C4-2B (cell line): Measurements from ENCODE around the gene DVL2.

Source experiments
- CTCF ChIP-seq: fragments of 450-650 bp; conservative IDR thresholded peaks from 2 replicates; pipeline ENCODE4 v1.5.1; 2017; ENCODE audit warnings: mild to moderate bottlenecking
- ZFX ChIP-seq: fragments of 450-650 bp; IDR thresholded peaks from 2 replicates; pipeline ENCODE4 v1.6.1; 2017

DNA sequence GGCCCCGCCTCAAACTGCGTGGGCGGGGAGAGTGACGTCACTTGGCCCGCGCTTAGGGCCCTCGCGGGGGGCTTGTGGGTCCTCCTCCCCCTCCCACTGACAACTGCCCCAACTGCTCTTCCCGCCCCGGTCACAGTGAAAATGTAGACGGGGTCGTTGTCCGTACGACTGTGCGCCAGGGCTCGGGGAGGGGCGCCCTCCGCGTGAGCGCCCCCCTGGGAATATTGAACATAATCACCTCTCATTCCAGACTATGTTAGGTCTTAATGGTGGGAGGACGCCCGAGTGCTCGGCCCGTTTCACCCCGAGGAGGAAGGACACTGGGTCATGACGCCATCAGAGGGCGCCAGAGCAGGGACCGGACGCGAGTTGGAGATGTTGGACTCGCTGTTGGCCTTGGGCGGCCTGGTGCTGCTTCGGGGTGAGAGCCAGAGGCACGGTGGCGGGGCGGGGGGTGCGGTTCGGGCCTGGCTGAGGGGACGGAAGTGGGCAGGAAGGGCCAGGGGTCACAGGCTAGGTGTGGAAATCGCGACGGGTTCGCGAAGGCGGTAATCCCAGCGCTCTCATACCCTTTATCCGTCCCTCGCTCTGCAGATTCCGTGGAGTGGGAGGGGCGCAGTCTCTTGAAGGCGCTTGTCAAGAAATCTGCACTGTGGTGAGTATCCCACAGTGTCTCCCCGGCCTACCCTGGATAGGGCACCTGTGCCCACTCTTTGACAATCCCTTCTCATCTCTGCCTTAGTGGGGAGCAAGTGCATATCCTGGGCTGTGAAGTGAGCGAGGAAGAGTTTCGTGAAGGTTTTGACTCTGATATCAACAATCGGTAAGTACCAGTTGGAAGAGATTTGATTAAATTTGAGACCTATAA is 18.1 kb upstream of the DVL2 start, which contains the start of gene ELP5:
- TF ChIP-seq CTCF (no peak; the same call in 1 of the 2 replicates), ZFX (peak; percentile 69)
